Liver (tissue), 3 donors: ENCODE data around the gene MPZL2.

Experiments used
- GABPA ChIP-seq, 2 donors: IDR thresholded peaks in 1 of 2; conservative IDR thresholded peaks in 1 of 2; 2 replicates each; pipeline ENCODE4 v1.6.1; 2016; ENCODE audit warnings: antibody characterized with exemption in 2 of 2, mild to moderate bottlenecking in 1 of 2, moderate library complexity in 1 of 2
- JUND ChIP-seq, 2 donors: IDR thresholded peaks; 2 replicates each; pipeline ENCODE4 v1.6.1; 2016; ENCODE audit warnings: antibody characterized with exemption in 2 of 2
- RAD21 ChIP-seq, 2 donors: IDR thresholded peaks; 2 replicates each; pipeline ENCODE4 v1.6.1; 2016; ENCODE audit warnings: antibody characterized with exemption in 2 of 2, mild to moderate bottlenecking in 2 of 2
- SP1 ChIP-seq: IDR thresholded peaks from 2 replicates; pipeline ENCODE4 v1.6.1; 2018; ENCODE audit warnings: antibody characterized with exemption, mild to moderate bottlenecking
- TAF1 ChIP-seq: conservative IDR thresholded peaks from 2 replicates; pipeline ENCODE4 v1.6.1; 2016; ENCODE audit warnings: antibody characterized with exemption, mild to moderate bottlenecking
- TF ChIP-seq, protein P1 (sequence below): fragments of 150-350 bp; IDR thresholded peaks from 2 replicates; pipeline ENCODE4 v1.5.1; 2017; ENCODE audit warnings: improper control_type of control experiment, low read depth, low read length; ENCODE audit not compliant: missing input control
- TF ChIP-seq, protein P2 (sequence below): IDR thresholded peaks from 2 replicates; pipeline ENCODE4 v1.6.1; 2016; ENCODE audit warnings: antibody characterized with exemption, mild to moderate bottlenecking
- donor health status: healthy.
- donor health status: healthy.

DNA sequence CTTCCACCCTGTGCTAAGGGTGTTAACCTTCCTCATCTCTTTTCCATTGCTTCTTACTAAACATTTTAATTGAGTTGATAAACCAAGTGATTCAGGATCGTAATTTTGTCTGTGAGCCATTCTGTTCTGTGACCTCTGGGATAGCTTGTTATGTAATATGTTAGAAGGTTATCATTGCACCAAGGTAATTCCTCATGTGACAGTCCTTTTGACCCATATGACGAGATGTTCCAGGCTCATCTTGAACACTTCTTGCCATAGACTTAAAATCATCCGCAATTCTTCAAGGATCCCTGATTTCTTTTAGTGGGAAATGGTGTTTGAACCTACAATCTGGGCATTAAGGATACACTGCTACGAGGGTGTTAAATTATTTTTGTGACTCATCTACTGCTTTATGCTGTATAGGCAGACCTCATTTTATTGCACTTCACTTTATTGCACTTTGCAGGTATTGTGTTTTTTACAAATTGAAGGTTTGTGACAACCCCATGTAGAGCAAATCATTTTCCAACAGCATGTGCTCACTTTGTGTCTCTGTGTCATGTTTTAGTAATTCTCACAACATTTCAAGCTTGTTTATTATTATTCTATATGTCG lies 19.0 kb upstream of the MPZL2 start:
- TF ChIP-seq, protein P1, sequence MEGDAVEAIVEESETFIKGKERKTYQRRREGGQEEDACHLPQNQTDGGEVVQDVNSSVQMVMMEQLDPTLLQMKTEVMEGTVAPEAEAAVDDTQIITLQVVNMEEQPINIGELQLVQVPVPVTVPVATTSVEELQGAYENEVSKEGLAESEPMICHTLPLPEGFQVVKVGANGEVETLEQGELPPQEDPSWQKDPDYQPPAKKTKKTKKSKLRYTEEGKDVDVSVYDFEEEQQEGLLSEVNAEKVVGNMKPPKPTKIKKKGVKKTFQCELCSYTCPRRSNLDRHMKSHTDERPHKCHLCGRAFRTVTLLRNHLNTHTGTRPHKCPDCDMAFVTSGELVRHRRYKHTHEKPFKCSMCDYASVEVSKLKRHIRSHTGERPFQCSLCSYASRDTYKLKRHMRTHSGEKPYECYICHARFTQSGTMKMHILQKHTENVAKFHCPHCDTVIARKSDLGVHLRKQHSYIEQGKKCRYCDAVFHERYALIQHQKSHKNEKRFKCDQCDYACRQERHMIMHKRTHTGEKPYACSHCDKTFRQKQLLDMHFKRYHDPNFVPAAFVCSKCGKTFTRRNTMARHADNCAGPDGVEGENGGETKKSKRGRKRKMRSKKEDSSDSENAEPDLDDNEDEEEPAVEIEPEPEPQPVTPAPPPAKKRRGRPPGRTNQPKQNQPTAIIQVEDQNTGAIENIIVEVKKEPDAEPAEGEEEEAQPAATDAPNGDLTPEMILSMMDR, result no peak
- TF ChIP-seq JUND (IDR thresholded peaks at IDR 0.05) (no peak), SP1 (no peak), TAF1 (no peak), GABPA (IDR thresholded peaks at IDR 0.05 in 1 of 2, conservative IDR thresholded peaks at IDR 0.05 in 1 of 2) (no peak), RAD21 (IDR thresholded peaks at IDR 0.05) (no peak)
- TF ChIP-seq, protein P2, sequence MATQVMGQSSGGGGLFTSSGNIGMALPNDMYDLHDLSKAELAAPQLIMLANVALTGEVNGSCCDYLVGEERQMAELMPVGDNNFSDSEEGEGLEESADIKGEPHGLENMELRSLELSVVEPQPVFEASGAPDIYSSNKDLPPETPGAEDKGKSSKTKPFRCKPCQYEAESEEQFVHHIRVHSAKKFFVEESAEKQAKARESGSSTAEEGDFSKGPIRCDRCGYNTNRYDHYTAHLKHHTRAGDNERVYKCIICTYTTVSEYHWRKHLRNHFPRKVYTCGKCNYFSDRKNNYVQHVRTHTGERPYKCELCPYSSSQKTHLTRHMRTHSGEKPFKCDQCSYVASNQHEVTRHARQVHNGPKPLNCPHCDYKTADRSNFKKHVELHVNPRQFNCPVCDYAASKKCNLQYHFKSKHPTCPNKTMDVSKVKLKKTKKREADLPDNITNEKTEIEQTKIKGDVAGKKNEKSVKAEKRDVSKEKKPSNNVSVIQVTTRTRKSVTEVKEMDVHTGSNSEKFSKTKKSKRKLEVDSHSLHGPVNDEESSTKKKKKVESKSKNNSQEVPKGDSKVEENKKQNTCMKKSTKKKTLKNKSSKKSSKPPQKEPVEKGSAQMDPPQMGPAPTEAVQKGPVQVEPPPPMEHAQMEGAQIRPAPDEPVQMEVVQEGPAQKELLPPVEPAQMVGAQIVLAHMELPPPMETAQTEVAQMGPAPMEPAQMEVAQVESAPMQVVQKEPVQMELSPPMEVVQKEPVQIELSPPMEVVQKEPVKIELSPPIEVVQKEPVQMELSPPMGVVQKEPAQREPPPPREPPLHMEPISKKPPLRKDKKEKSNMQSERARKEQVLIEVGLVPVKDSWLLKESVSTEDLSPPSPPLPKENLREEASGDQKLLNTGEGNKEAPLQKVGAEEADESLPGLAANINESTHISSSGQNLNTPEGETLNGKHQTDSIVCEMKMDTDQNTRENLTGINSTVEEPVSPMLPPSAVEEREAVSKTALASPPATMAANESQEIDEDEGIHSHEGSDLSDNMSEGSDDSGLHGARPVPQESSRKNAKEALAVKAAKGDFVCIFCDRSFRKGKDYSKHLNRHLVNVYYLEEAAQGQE, result no peak
